D341Med (cell line): ENCODE results near the gene GPR15LG.
"Not testable (repeated sequence)": the region's sequence is repeated elsewhere in the genome, so short reads cannot be mapped to it uniquely, and the experiment has no call there.

Experiments used
- DNase-seq: peaks from one replicate; pipeline ENCODE4 v3.0.0; 2012; ENCODE audit warnings: low spot score

GPR15LG gene

DNA sequence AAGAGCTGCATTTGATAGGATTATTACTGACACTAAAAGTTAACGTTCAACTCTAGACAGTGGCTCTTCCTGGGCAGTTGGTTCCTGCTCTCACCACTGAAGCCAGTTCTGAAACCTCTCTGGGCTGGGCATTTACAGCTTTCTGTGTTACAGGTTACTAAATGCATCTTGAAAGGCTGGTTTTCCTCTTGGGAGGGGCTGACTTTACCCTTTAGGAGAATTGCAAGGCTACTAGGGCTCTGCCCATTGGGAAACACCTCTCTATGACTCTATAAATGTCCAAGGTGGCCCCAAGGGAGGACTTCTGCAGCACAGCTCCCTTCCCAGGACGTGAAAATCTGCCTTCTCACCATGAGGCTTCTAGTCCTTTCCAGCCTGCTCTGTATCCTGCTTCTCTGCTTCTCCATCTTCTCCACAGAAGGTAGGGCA lies at the start of gene GPR15LG:
Gene GPR15LG, plus strand, starts transcription at position 301 of the 429 bp plus-strand sequence. Its CDS starts 51 bp downstream, at position 352.
- no peak for DNase-seq

DNA sequence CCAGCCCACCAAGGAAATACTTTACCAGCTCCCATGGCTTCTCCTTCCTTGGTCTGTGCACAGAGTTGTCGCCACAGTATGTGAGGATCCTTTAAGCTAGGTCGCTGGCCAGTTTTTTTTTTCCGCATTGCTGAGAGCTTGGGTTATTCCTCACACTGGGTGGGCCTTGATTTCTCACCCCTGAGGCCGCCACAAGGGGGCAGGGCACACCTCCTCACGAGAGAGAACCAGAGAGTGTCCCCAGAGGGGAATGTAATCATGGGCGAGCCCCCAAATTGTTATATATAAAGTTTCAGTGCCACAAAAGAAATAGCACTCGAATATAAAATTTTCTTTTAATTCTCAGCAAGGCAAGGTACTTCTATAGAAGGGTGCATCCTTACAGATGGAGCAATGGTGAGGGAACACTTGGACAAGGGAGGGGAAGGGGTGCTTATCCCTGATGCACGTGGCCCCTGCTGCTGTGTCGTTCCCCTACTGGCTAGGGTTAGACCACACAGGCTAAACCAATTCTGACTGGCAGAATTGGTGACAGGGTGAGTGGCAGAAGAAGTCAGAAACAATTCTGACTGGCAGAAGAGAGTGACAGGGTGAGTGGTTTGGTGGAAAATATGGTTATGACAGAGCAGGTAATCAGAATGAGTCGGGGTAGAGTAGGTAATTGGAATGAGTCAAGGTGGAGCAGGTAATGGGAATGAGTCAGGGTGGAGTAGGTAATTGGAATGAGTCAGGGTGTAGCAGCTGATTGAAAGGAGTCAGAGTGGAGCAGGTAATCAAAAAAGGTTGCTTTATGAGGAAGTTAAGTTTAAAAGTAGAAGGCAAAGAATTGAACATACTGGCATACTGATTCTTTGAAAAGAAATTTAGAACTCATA lies 47.5 kb upstream of the GPR15LG start:
- DNase-seq = not testable (repeated sequence)

DNA sequence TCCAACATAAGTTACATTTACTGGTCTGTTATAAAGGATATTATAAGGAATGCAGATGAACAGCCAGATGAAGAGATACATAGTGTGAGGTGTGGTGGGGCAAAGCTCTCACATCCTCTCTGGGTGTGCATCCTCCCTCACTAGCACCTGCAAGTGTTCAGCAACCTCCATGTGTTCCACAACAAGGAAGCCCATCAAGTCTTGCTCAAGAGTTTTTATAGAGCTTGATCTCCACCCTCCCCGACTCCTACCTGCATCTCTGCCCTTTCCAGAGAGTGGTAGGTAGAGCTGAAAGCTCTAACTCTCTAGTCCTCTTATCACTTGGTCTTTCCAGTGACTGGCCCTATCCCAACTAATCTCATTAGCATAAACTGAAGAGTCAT lies 46.8 kb upstream of the GPR15LG start:
- DNase-seq = no peak

DNA sequence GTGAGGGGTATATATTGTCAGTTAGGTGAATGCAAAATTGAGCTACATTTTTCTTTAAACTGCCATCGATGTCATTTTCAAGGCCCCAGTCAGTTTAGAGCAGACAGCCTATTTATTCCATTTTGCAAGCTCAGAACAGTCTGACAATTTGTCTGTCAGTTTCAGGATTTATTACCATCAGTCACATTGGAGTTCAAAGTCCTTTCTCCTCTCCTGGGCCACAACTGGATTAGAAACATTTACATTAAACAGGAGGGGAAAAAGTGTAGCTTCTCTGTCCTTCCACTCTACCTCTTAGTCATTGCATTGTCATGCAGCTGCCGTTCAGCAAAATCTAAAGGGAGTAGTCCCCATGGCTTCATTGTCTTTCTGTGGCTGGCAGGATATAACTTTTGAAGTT lies 37.8 kb upstream of the GPR15LG start:
- DNase-seq = no peak

DNA sequence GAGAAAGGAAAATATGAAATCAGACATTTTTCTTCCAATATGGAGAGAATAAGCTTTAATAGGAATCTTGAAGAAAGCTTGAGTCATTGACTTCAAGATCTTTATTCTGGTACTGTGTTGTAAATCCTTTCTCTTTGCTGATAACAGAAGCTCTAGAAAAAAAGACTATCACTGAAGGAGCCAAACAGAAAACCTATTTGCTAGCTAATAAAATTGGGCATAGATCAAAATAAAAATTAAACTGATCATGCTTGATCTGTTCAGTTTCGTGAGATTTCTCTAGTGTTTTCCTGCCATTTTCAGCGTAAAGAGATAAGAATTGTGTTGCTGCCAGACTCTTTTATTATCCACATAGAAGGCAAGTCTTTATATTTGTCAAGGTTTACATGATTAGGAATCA lies 35.8 kb upstream of the GPR15LG start:
- DNase-seq = no peak

DNA sequence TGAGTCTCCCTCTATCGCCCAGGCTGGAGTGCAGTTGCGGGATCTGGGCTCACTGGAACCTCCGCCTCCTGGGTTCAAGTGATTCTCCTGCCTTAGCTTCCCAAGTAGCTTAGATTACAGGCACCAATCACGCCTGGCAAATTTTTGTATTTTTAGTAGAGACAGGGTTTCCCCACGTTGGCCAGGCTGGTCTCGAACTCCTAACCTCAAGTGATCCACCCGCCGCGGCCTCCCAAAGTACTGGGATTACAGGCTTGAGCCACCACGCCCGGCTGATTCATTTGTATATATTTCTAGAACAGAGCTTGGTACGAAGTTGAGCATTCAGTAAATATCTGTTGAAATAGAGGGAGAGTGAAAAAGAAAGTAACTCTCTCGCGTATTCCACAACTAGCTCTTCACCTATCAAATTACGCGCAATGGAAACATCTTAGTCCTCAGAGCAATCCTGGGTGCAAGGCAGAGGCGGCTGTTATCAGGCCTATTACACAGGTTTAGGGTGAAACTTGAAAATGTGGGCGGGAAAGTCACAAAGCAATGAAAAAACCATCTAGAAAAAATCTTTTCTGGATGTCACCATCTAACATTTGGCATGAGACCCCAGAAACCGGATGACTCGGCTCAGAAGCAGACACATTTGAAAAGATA lies 35.0 kb upstream of the GPR15LG start:
- DNase-seq = peak; percentile 21

DNA sequence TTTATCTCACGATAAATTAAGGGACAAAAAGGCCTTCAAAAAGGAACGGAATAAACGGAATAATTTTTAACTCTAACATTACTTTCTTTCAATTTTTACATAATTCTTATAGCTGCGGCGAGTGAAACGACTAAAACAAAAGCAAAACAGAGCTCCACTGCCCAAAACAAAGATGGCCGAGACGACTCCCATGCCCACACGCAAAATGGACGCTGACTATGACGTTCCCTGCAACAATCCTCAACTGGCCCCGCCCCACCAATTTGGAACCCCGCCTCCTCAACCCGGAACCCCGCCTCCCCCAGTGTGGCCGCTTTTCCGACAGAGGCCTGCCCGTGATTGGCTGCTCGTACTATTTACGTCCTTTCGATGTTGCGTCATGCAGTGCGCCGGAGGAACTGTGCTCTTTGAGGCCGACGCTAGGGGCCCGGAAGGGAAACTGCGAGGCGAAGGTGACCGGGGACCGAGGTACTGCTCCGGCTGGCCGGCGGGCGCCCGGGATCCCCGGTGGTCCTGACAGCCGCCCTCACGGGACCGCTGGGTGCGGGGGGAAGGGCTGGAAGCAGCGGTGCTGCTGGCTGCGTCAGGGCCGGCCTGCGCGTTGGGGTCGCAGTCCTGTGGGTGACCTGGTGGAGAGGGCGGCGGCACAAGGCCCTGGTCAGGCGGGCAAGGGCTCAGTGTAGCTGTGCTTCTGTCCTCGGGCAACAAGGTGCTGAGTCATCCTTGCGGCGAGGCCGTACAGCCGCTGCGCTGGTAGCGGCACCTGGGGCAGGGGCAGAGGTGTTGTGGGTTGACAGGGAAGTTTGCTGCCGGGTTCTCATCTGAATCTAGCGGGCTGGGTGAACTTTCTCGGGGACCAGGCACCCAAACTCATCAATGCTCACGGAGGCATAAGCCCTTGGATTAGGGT lies 34.2 kb upstream of the GPR15LG start, which contains the start of gene GHITM:
Gene GHITM, plus strand, starts transcription at position 384 of the 910 bp plus-strand sequence. CDS start 1,992 bp downstream, outside the sequence.
- DNase-seq = peak; percentile 90

DNA sequence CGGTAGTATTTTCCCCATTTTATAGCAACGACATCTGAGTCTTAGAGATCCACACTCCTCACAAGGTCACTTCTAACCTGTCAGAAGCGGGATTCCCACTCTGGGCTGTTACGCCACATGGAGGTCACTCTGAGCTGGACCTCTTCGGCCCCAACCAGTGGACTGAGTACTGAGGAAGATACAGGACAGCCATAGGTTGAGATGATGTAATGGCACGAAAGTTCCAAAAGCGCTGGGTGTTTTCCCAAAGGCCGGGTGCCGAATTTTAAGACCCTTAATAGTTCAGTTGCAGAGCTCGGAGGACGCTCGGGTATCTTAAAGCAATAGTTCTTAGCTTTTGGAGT lies 33.6 kb upstream of the GPR15LG start:
- DNase-seq = no peak

DNA sequence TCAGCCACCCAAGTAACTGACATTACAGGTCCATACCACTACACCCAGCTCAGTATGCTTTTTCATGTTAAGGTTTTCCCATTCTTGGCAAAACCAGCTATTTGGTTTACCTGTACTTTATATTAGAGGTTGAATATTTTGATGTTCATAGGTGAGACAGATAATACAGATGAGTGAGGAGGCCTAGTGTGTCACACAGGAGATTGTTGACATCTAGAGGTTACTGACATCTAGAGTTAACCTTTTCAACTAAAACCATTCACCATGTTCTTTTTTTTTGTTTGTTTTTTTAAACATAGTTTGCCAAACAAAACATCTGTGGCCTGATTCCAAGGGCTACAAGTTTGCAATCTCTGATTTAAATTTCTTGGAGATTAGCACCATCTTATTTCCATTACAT lies 26.3 kb upstream of the GPR15LG start:
- no peak for DNase-seq

DNA sequence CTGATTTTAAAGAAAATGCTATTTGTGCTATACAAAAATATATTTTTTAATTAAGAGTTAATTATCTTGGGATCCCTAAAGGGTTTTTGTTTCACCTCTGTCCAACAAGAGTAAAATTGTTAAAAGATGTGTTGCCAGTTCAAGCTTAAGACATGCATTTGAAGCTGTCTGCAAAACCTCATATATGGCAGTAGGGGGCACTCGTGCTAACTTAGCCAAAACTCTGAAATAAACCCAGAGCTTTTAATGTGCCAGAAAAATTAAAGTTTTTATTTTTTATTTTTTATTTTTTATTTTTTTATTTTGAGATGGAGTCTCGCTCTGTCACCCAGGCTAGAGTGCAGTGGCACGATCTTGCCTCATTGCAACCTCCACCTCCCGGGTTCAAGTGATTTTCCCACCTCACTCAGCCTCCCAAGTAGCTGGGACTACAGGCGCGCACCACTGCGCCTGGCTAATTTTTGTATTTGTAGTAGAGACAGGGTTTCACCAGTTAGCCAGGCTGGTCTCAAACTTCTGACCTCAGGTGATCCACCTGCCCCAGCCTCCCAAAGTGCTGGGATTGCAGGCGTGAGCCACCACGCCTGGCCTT lies 25.5 kb upstream of the GPR15LG start:
- peak; percentile 39 for DNase-seq

DNA sequence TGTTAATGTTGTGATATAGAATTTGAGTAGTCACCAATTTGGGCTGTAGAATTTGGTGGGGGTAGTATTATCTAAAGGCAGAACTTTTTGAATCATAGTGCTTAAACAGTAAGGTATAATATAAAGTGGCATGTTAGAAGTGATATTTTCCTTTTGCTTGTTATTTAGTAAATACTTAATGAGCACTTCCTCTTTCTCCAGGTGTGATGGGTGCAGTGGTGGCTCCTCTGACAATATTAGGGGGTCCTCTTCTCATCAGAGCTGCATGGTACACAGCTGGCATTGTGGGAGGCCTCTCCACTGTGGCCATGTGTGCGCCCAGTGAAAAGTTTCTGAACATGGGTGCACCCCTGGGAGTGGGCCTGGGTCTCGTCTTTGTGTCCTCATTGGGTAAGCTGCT lies 23.7 kb upstream of the GPR15LG start:
- DNase-seq = no peak

DNA sequence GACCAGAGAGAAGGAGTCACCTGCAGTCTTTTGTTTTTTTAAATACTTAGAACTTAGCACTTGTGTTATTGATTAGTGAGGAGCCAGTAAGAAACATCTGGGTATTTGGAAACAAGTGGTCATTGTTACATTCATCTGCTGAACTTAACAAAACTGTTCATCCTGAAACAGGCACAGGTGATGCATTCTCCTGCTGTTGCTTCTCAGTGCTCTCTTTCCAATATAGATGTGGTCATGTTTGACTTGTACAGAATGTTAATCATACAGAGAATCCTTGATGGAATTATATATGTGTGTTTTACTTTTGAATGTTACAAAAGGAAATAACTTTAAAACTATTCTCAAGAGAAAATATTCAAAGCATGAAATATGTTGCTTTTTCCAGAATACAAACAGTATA lies 20.8 kb upstream of the GPR15LG start:
- DNase-seq = no peak

DNA sequence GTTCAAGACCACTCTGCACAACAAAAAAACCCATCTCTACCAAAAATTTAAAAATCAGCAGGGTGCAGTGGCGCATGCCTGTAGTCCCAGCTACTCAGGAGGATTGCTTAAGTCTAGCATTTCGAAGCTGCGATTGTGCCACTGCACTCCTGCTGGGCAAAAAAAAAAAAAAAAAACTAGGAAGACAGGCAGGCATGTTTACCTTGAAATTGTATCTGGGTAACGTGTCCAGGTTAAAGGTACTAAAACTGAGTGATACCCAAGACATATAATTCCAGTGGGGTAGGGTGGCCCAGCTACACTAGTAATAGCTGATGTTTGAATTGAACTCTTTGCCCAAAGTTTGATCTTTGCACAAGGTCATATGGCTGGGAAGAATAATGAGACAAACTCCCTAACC lies 18.1 kb upstream of the GPR15LG start:
- no peak for DNase-seq

DNA sequence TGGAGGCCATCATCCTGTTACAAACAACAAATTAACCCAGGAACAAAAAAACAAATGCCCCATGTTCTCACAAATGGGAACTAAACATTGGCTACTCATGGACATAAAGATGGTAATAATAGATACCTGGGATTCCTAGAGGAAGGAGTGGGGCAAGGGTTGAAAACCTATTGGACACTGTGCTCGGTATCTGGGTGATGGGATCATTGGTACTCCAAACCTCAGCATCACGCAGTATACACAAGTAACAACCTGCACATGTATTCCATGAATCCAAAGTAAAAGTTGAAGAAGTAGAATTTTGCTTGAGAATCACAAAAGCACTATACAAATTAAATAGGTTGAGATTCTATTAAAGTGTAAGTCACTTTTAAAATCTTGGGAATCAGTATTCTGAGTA lies 17.6 kb upstream of the GPR15LG start:
- no peak for DNase-seq

DNA sequence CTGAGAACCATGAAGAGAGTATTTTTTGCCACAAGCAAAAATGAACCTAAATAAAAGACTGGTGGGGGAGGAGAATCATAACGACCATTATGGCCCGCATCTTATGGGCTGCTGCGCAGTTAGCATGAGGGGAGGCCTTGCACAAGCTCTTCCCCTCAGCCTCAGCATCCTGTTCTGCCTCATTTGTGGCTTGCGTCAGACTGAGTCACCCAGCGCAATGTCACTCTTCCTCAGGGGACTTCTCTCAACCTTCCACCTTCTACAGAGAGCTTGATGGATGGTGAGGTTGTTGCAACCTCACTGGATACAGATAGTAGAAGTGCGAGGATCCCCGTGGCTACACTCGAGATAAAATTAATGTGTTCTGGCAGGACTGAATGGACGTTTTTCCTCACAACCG lies 16.8 kb upstream of the GPR15LG start:
- DNase-seq = no peak

DNA sequence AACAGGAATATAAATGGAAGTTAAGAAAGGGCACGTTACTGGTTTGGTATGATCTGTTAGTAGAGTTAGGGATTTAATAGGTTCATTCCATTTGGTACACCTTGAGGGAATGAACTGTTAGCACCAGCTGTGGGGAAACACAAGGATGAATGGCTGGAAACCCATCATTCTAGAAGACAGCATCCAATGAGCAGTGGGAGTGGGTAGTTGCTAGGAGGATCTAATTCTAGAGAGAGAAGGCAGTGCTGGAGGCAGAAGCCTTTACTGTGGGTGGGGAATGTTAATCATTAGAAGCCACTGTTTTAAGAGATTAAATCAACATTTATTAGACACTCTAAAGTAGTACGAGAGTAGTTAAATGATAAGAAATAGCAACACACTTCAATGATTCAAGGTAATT lies 15.5 kb upstream of the GPR15LG start:
- DNase-seq = no peak

DNA sequence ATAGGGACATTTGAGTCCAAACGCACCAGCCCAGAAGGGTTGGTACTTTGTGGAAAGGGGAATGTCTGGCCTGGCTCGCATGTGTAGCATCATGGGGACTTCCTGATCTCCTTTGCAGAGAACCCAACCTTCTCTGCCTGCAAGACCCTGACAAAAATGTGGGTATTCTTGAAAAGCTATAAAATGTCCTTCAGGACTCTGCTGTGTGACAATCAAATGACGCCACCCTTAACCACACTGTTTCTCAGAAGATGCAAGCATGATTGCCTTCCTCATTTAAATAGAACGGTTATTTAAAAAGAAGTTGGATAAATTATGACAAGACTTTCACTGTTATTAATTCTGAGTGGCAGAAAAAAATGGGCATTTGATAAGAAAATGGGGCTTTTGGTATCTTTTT lies 15.1 kb upstream of the GPR15LG start:
- no peak for DNase-seq

DNA sequence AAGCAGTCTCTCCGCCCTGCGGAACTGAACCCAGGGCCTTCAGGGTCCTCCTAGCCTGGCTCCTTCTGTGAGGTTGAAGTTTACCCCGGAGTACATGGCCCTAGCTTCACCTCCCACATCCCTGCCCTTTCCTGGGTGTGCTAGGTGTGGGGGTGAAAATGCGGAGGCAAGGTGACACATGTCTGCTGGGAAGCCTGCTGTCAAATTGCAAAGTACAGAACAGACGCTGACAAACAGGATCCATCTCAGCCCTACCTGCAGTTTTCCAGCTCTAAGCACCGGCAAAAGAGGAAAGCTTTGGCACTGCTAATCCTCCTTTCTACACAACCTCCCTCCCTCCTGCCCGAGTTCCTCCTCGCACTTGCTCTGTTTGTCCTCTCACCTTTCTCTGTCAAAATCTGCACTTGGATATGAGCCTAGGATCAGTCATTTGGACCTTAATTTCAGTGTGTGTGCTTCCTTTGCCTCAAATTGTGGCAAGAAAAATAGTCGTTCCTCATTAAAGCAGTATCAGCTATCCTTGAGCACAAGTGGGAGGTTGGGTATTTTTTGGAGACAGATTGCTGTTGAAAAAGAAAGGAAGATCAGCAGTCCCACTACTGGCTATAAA lies 14.4 kb upstream of the GPR15LG start:
- peak; percentile 43 for DNase-seq

DNA sequence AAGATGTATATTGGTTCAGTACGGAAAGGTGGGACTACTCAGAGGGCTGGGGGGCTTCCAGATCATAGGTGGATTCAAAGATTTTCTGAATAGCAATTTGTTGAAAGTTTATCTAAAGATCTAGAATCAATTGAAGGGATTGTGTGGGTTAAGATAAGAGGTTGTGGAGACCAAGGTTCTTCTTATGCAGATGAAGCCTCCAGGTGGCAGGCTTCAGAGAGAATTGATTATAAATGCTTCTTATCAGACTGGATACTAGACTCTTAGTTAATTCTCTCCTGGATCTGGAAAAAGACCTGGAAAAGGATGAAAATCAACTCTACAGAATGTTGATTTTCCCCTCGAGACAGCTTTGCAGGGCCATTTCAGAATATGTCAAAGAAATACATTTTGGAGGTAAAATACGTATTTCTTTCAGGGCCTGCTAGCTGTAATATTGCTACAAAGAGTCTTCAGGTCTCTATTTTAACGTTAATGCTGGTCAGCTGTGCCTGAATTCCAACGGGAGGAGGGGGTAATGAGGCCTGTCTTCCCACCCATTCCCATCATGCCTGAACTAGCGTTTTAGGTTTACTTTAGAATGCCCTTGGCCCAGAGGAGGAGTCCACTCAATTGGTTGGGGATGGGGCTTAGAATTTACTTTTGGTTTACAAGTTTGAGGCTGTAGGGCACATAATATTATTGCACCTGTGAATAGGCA lies 12.8 kb upstream of the GPR15LG start:
- DNase-seq = no peak

DNA sequence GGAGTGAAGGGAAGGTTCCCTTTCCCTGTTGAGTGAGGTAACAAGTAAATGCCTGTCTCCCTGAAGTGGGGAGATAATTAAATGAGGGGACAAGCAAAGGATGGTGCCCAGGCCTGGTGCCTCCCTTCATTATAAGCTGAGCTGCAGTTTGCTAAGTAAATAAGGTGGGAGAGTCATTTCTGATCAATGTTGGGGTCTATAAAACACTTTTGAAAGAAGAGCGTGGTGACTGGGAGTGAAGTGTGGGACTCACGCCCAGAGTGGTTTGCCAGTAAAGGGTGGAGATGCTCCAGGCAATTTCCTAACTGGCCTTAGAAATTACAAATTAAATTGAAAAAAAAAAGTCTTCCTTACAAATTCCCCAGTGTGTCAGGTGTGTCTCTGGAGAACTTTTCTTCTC lies 9.6 kb upstream of the GPR15LG start:
- no peak for DNase-seq

DNA sequence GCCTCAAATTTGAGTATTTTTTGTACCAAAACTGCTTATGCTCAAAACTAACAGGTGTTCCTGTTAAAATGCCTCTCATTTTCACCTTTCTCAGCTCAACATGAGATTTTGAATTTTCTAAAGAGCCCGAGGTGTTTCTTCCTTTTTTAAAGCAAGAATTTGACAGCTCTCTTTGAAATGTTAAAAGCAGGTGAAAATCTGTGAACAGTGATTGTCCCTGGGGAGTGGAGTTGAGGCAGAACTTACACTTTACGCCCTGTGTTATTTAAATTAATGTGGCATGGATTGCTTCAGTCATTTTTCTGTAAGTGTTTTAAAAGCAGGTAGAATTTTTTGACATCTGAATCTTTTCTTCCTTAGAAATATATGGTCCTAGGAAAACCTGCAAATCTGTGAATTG lies 9.2 kb upstream of the GPR15LG start:
- DNase-seq = no peak
